Body of pancreas (tissue), 4 donors: Measurements from ENCODE around the gene PPFIA2.

Source experiments
- CTCF ChIP-seq, 7 experiments: fragments of 450-650 bp in 4 of 7; fragments of 200-600 bp in 3 of 7; sonication (generic) in 3 of 7; IDR thresholded peaks; one replicate each; pipeline ENCODE4 v1.5.1; 2016 to 2019; ENCODE audit warnings: antibody characterized with exemption in 7 of 7
- POLR2A ChIP-seq, 3 donors: fragments of 450-650 bp; IDR thresholded peaks; one replicate each; pipeline ENCODE4 v1.6.1; 2016; ENCODE audit warnings: antibody characterized with exemption in 3 of 3, mild to moderate bottlenecking in 2 of 3

GRCh38 chr12:81209012-81209411, 550.1 kb downstream of the PPFIA2 start:
- TF ChIP-seq POLR2A (IDR thresholded peaks at IDR 0.05), result no peak
- no peak for TF ChIP-seq CTCF (IDR thresholded peaks at IDR 0.05)
